ENCODE measurements around the gene PUM2.

PUM2 gene

GRCh38 chr2:20218331-20219320, 132.0 kb downstream of the PUM2 start:
- DNase-seq (ENCODE audit: low read depth in 2 of 2, low spot score in 1 of 2): no peak

- DNase-seq (ENCODE audit: low read depth in 2 of 2, low spot score in 1 of 2): no peak
These were observed 133.3 kb downstream of the PUM2 start for GRCh38 chr2:20217041-20217970.

DNA sequence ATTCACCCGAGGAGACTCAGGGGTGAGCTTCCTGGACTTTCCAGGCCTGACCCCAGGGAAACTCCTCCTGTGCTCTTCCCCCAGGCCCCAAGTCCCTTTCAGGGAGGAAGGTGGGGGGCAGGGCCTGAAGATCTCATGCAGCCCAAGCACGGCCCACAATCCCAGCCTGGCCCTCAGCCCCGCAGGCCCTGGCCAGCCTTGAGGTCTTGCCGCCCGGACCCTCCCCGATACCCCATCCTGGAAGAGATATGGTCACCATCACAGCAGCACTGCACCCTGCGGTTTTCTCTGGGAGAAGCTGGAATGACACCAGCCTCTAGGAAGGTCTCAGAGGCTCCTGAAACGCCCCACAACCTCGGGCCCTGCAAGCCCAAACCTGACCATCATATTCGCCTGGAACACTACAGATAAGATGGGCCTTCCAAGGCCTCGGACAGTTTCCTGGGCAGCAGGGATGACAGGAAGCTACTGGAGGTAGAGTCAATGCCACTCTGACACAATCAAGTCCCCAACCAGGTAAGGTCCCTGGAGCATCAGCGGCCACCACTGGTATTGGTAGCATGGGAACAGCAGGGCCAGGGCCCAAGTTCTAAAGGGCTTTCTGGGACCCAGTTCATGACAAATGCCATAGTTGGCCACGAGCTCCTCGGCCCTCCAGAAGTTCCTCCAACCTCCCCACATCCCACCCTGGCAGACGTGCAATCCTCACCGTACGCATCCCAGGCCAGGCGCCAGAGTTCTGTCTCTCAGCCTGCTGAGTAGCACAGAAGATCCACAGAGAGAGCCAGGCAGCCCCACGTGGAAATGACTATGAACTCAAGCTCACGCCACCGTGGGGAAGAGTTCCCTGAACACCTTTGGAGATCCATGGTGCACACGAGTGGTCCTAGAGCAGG, 134.3 kb downstream of the PUM2 start:
- no peak for DNase-seq (ENCODE audit: low read depth in 2 of 2, low spot score in 1 of 2)

DNA sequence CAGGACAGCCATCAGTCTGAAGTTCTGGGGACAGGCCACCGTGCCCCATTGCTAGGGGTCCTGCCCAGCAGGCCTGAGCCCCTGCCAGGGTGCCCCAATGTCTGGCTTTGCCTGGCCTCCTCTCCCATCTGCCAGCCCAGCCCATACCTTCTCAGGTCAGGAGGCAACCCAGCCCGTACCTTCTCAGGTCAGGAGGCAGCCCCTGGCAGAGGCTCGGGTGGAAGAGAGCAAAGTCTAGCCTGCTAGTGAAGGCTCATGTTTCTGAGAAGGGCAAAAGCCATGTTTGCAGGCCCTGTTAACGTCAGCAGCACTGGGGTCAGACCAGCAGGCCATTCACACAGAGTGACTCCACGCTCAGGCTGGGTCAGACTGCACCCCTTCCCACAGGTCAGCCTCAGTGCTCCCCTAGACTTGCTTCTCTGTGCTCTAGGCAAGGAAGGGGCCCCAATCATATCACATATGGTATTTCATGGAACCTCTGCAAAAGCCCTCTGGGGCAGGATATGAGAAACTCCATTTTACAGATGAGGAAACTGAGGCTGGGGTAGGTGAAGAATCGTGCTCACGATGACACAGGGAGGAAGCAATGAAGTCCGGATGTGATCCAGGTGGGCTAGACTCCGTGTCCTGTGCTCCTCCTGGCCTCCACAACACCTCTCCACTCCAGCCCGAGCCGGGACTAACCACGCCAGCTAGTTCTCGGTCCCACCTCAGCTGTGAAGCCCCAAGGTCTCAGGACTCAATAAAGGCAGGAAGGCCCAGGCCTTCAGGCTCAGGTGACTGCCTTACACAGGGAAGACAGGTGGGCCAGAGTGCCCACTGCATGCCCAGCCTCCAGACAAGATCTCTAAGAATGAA, 135.2 kb downstream of the PUM2 start:
- no peak for DNase-seq (ENCODE audit: low read depth in 2 of 2, low spot score in 1 of 2)

DNA sequence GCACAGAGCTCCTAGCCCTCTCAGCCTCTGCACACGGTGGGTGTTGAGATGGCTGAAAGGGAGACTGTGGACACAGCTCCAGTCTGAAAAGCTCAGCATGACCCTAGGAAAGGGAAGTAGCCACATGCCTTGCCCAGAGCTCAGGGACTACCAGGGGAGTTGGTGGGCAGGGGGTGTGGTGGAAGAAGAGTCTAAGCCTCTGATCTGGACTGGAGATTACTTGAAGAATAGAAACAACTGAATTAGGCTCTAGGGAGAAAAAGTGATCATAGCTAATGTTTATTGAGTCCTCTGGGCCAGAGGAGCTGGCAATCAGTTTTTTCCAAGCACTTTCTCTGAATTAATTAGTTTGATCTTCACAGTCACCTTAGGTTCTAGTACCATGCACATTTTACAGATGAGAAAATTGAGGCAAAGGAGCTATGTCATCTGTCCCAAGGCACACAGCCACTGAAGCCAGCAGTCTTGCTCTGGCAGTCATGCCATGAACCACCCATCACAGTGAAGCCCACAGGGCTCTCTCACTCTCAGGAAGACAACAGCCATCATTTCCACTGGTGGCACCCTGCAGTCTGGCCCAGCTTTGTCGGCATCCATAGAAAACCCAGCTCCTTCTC, 136.0 kb downstream of the PUM2 start:
- no peak for DNase-seq (ENCODE audit: low read depth in 2 of 2, low spot score in 1 of 2)

DNA sequence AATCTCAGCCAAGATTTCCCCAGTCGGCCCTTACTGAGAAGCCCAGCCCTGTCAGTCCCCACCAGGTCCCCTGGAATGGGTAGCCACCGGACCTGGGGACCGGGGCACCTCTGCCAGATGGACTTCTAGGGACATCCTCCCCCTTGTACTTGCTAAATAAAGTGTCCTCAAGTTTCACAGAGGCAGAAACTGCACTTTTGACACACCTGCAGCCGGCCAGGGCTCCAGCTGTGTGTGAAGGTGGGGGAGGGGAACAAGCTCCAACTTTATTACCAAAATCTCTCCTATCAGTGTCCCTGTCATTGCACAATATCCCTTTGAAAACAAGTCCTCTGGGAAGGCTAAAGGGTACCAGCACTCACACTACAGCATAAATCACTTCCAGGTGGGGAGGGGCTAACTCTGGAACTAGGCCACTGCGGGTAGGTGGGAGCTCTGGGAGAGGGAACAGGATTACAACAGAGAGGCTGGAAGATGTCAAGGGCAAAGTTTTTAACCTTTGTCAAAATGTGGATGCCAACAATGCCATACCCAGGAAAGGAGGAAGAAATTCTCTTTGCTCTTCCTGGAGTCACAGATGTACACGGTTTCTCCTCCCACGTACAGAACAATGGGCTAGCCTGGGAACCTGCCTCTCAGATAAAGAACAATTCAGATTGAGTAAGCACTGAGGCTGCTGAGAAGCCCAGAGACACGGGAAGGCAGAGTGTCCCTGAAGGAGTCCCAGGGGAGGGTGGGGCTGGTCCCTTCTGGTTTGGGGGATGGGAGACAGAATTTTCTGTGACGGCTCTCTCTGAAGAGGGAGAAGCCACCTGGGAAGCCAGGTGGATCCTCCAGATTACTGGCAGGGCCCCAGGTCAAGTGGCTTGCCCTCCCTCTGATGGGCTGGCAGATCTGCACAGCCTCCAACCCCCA, 136.7 kb downstream of the PUM2 start:
- DNase-seq (ENCODE audit: low read depth in 2 of 2, low spot score in 1 of 2): no peak

DNA sequence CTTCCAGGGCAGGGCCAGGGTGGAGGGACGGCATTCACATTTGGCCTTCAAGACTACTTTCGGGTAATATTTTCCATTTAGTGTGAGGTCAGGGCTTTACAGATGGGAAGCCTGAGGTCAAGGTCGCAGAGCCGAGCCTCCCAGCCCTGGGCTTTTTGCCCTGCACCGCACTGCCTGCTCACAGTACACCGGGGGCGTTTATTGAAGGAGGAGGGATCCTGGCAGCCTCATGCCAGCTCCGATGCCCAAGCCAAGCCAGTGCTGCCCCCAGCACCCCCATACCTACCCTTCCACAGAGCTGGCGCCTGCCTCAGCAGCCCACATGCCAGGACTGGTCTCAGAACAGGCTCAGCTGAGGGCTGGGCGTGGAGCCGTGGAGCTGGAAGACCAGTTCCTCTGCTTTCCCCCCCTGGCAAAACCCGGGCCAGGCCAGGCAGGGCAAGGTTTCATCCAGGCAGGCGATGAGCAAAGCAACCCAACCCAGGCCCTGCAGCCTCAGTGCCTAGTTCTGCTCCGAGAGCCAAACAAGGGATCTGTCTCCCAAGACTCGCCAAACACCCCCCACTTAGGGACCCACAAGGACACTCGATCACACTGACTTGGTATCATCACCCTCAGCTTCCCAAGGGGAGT, 137.7 kb downstream of the PUM2 start:
- no peak for DNase-seq (ENCODE audit: low read depth in 2 of 2, low spot score in 1 of 2)

- no peak for DNase-seq (ENCODE audit: low read depth in 2 of 2, low spot score in 1 of 2)
These were observed 138.2 kb downstream of the PUM2 start for GRCh38 chr2:20212459-20212870.

GRCh38 chr2:20211860-20212458, 138.7 kb downstream of the PUM2 start:
- DNase-seq (ENCODE audit: low read depth in 2 of 2, low spot score in 1 of 2): no peak

DNA sequence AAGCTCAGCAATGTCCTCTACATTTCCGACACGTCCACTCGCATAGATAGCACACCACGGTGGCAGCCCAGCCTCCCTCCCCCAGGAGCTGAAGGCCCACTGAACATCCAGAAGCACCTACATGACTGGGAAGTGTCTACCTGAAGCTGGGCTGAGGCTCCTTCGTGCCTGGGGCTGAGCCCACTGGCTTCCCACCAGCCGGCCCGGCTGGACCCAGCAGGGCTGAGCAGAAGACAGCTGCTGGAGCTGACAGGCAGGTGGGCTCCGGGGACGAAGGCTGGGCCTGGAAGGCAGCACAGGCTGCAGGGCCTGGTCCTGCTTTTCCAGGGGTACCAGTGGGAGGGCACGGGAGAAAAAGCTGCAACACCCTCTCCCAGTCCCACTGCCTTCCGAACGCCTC, 139.2 kb downstream of the PUM2 start:
- no peak for DNase-seq (ENCODE audit: low read depth in 2 of 2, low spot score in 1 of 2)

GRCh38 chr2:20210462-20210861, 140.2 kb downstream of the PUM2 start:
- no peak for DNase-seq (ENCODE audit: low read depth in 2 of 2, low spot score in 1 of 2)

- no peak for DNase-seq (ENCODE audit: low read depth in 2 of 2, low spot score in 1 of 2)
These were observed 141.1 kb downstream of the PUM2 start for GRCh38 chr2:20209373-20210109.

DNA sequence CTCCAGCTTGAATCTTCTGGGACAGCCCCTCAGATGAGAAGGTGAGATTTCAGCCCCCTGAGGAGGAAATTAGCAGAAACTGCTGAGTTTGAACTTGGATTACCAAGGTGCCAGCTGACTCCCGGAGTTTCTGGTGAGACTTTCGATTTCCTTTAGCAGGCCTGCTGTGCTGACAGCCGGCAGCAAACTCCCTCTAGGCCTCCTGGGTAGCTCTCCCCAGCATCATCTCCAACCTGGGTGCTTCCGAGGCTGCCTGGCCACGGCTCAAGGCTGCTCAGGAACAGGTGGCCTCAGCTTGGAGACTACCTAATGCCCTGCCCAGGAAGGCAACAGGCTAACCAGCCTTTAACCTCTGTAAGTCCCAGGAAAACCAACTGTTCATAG, 142.2 kb downstream of the PUM2 start:
- DNase-seq (ENCODE audit: low read depth in 2 of 2, low spot score in 1 of 2): no peak

DNA sequence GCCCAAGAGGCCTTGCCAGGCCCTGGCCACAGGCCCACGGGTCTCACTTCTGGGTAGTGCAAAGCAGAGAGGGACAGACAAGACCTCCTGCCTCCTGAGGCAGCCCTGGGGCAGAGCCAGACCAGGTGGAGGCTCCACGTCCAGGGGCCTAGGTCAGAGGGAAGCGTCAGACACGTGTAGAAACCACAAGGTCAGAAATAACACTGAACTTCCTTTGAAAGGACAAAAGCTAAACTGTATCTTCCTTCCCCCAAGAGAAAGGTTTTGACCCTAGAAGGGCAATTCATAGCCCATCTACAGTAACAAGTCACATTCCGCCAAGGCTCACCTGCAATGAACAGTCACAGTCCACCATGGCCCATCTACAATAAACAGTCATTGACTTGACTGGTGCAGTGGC, 143.6 kb downstream of the PUM2 start:
- DNase-seq (ENCODE audit: low read depth in 2 of 2, low spot score in 1 of 2): no peak

DNA sequence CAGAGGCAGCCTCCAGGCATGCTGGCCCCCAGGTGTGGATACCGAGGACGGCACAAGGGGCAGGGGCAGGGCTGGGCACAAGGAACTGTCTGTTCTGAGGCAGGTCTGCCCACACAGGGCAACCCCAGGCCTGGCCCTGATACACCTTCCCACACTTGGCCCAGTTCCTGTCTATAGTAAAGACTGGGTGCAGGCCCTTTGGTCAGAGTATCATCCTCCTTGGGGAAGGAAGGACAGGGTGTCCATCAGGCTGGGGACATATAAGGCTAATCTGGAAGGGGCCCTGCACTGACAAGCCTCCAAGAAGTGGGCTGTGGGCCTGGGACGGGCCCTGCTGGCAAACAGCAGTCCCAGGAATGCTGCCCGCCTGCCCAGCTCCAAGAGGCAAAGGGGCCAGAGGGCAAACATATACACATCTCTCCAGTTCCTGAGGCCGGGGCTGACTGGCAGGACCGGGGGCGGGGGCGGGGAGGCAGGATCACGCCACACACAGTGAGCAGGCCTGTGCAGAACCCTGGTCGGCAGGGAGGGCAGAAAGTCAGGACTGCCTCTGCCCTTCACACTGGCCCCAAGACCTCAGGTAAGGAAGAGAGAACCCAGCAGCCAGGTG, 144.6 kb downstream of the PUM2 start:
- DNase-seq (ENCODE audit: low read depth in 2 of 2, low spot score in 1 of 2): no peak

DNA sequence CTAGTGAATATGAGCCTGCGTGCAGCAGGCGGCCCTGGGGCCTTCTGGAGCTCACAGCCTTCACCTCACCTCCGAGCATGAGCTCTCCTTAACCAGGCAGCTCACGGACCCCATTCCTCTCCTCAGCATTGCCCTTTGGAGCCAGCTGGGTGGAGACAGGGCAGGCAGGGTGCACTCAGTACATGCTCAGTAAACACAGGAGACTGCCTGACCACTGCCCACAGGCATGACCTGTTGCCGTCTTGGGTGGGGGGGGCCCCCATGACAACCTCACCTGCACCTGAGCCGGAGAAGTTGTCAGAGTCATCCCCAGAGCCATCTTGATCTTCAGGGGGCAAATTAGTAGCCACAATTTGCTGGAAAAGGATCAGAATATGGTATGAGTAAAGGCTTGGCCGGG, 145.6 kb downstream of the PUM2 start:
- DNase-seq (ENCODE audit: low read depth in 2 of 2, low spot score in 1 of 2): no peak

Measured in stimulated activated CD8-positive, alpha-beta memory T cell treated with anti-CD3 and anti-CD28 coated beads, Interleukin-4, amount 100 ng/mL, for 1 hour (primary cell).